ENCODE results near the gene SLC32A1. TPM values are rescaled to one million over a fixed set of nuclear protein-coding genes. Genes with fewer than 3 reads are reported as not detected.
A peak's percentile ranks its signal among the peaks of the same experiment; 100 is the strongest.

The SLC32A1 gene
- not detected in 2 replicates for total RNA-seq (2022)
- Bru-seq, nascent RNA, result not detected
- BruChase-seq, experiment 1, labeled RNA remaining after a 6-hour chase, result not detected
- not detected for BruChase-seq, experiment 2, labeled RNA remaining after a 2-hour chase
- long read RNA-seq, result 0 reads

- Mint-ChIP-seq H3K9me3 (ENCODE audit: low read depth, unreplicated experiment) (no peaks in the 10 kb centered on the region), H3K27ac (ENCODE audit: unreplicated experiment) (no peak within 1 kb of the TSS), H3K4me3 (ENCODE audit: low read depth, unreplicated experiment) (no peak within 1 kb of the TSS), H3K27me3 (ENCODE audit: unreplicated experiment) (peaks cover 100% of the 10 kb centered on the region), H3K36me3 (ENCODE audit: insufficient read depth, unreplicated experiment) (no peaks in the 10 kb centered on the region), H3K4me1 (ENCODE audit: low read depth, unreplicated experiment) (peaks cover 2% of the 10 kb centered on the region)
- no peak for TF ChIP-seq CTCF (IDR thresholded peaks at IDR 0.05; ENCODE audit: unreplicated experiment)
- no TSS peak for BruUV-seq (replicated peaks)
- intact Hi-C loops (cut with micrococcal nuclease; ENCODE audit: unreplicated experiment), result no loop called here
- CTCF ChIA-PET, result interaction anchor here (1.7 kb wide), 1 partner anchor 8 kb away, joined by 5 read pairs; no protein-coding TSS in a partner anchor
- no peak for DNase-seq
Observed at GRCh38 chr20:38723848-38724625, at the start of gene SLC32A1. Gene SLC32A1 (plus strand): TSS chr20:38724486. CDS start chr20:38724725, 239 bp downstream.

GRCh38 chr20:38674765-38675133 is 49.5 kb upstream of the SLC32A1 start:
- no peak for DNase-seq
- intact Hi-C loops (cut with micrococcal nuclease; ENCODE audit: unreplicated experiment), result no loop called here
- CTCF ChIA-PET, result no interaction called here
- no peak for TF ChIP-seq CTCF (IDR thresholded peaks at IDR 0.05; ENCODE audit: unreplicated experiment)
- H3K27me3 Mint-ChIP-seq (ENCODE audit: unreplicated experiment), result peaks cover 99% of the 10 kb centered on the region
- H3K4me3 Mint-ChIP-seq (ENCODE audit: low read depth, unreplicated experiment), result peak overlapping the region; percentile 59
- no peak overlapping the region for H3K27ac Mint-ChIP-seq (ENCODE audit: unreplicated experiment)
- no peaks in the 10 kb centered on the region for H3K9me3 Mint-ChIP-seq (ENCODE audit: low read depth, unreplicated experiment)
- no TSS peak for BruUV-seq (replicated peaks)
- H3K36me3 Mint-ChIP-seq (ENCODE audit: insufficient read depth, unreplicated experiment), result peaks cover 14% of the 10 kb centered on the region
- no peaks in the 10 kb centered on the region for H3K4me1 Mint-ChIP-seq (ENCODE audit: low read depth, unreplicated experiment)

GRCh38 chr20:38676576-38676975 is 47.7 kb upstream of the SLC32A1 start:
- intact Hi-C loops (cut with micrococcal nuclease; ENCODE audit: unreplicated experiment), result no loop called here
- Mint-ChIP-seq H3K36me3 (ENCODE audit: insufficient read depth, unreplicated experiment) (peaks cover 14% of the 10 kb centered on the region), H3K27ac (ENCODE audit: unreplicated experiment) (no peak overlapping the region), H3K9me3 (ENCODE audit: low read depth, unreplicated experiment) (peaks cover 2% of the 10 kb centered on the region), H3K4me3 (ENCODE audit: low read depth, unreplicated experiment) (no peak overlapping the region), H3K4me1 (ENCODE audit: low read depth, unreplicated experiment) (no peaks in the 10 kb centered on the region), H3K27me3 (ENCODE audit: unreplicated experiment) (peaks cover 99% of the 10 kb centered on the region)
- no TSS peak for BruUV-seq (replicated peaks)
- CTCF ChIA-PET, result no interaction called here
- DNase-seq, result no peak
- TF ChIP-seq CTCF (IDR thresholded peaks at IDR 0.05; ENCODE audit: unreplicated experiment), result no peak

GRCh38 chr20:38680500-38681306 is 43.6 kb upstream of the SLC32A1 start:
- peak; percentile 65 for DNase-seq
- H3K4me3 Mint-ChIP-seq (ENCODE audit: low read depth, unreplicated experiment), result no peak overlapping the region
- H3K36me3 Mint-ChIP-seq (ENCODE audit: insufficient read depth, unreplicated experiment), result no peaks in the 10 kb centered on the region
- peaks cover 99% of the 10 kb centered on the region for H3K27me3 Mint-ChIP-seq (ENCODE audit: unreplicated experiment)
- peaks cover 2% of the 10 kb centered on the region for H3K9me3 Mint-ChIP-seq (ENCODE audit: low read depth, unreplicated experiment)
- H3K27ac Mint-ChIP-seq (ENCODE audit: unreplicated experiment), result no peak overlapping the region
- CTCF ChIA-PET, result interaction anchor here (0.5 kb wide), 1 partner anchor 170 kb away, joined by 3 read pairs; no protein-coding TSS in a partner anchor
- no TSS peak for BruUV-seq (replicated peaks)
- no peak for TF ChIP-seq CTCF (IDR thresholded peaks at IDR 0.05; ENCODE audit: unreplicated experiment)
- H3K4me1 Mint-ChIP-seq (ENCODE audit: low read depth, unreplicated experiment), result no peaks in the 10 kb centered on the region
- intact Hi-C loops (cut with micrococcal nuclease; ENCODE audit: unreplicated experiment), result no loop called here
